HCT116 (cell line): ENCODE measurements around the gene PCDHGB4. TPM values are rescaled to one million over a fixed set of nuclear protein-coding genes. Genes with fewer than 3 reads are reported as not detected.
"Not testable (repeated sequence)": the region's sequence is repeated elsewhere in the genome, so short reads cannot be mapped to it uniquely, and the experiment has no call there.

Source experiments
- ATAC-seq: fragments of 200-7000 bp; cut with Tn5 transposase; 2 replicates; pipeline ENCODE4 v1.9.1; 2020; ENCODE audit warnings: mild to moderate bottlenecking, moderate library complexity
- BruUV-seq: library from RNA; stranded (reverse); fragments of 400-500 nt; replicated peaks from 2 replicates; lab custom pipeline; 2021; lab: Mats Ljungman, UMichigan
- CTCF ChIA-PET: fragments of 300-600 bp; sonication (Branson Sonifier 250); formaldehyde crosslinking; loops from one replicate; lab custom pipeline; 2021; ENCODE audit warnings: antibody characterized with exemption; lab: Charles Lee
- POLR2A ChIA-PET: fragments of 300-600, 350-600 bp; sonication (Branson Sonifier 250); formaldehyde crosslinking; loops from one replicate; lab custom pipeline; 2021; ENCODE audit warnings: antibody characterized with exemption; lab: Charles Lee
- RAD21 ChIA-PET, 2 experiments: fragments of 300-600 bp; sonication (Branson Sonifier 250); formaldehyde crosslinking; loops; one replicate each; lab custom pipeline; 2023; ENCODE audit warnings: low total read pairs in 2 of 2; ENCODE audit not compliant: uncharacterized antibody in 2 of 2, unreplicated experiment in 2 of 2, low non-redundant PET in 1 of 2; lab: Charles Lee
- DNase-seq: peaks from one replicate; pipeline ENCODE4 v3.0.0-alpha.2; 2010; ENCODE audit warnings: low read depth, low spot score
- H2AFZ ChIP-seq: fragments of 200-600 bp; shearing (Covaris generic), sonication (generic); 2 replicates; pipeline ENCODE4 v1.6.1; 2017; ENCODE audit warnings: low read depth, mixed run types, mixed read lengths, antibody characterized with exemption, low read length; ENCODE audit not compliant: poor library complexity, severe bottlenecking
- H3K27ac ChIP-seq: 2 replicates; pipeline ENCODE4 v1.5.1; 2012; ENCODE audit warnings: low read depth, low read length
- H3K27me3 ChIP-seq: fragments of 200-600 bp; sonication (generic); 2 replicates; pipeline ENCODE4 v1.6.1; 2016; ENCODE audit warnings: mixed run types, low read length, mixed read lengths; ENCODE audit not compliant: insufficient read depth
- H3K36me3 ChIP-seq, 2 experiments: fragments of 200-500 bp in 1 of 2; fragments of 200-600 bp in 1 of 2; sonication (Bioruptor generic) in 1 of 2; sonication (generic) in 1 of 2; 2 replicates each; pipeline versions ENCODE4 v1.5.1 to v1.6.1; 2014 to 2016; ENCODE audit warnings: low read length in 2 of 2, inconsistent platforms in 1 of 2, mixed read lengths in 1 of 2, mixed run types in 1 of 2; ENCODE audit not compliant: insufficient read depth in 2 of 2, control insufficient read depth in 1 of 2
- H3K4me1 ChIP-seq, 2 experiments: fragments of 200-600 bp in 1 of 2; sonication (generic) in 1 of 2; 2 replicates each; pipeline versions ENCODE4 v1.5.1 to v1.6.1; 2012 to 2017; ENCODE audit warnings: low read length in 2 of 2, inconsistent platforms in 1 of 2, mild to moderate bottlenecking in 1 of 2, mixed read lengths in 1 of 2, mixed run types in 1 of 2, moderate library complexity in 1 of 2; ENCODE audit not compliant: insufficient read depth in 2 of 2, control insufficient read depth in 1 of 2
- H3K4me2 ChIP-seq: fragments of 200-600 bp; sonication (generic); 2 replicates; pipeline ENCODE4 v1.6.1; 2017; ENCODE audit warnings: mixed run types, low read length, mixed read lengths
- H3K4me3 ChIP-seq, 2 experiments: fragments of 200-600 bp in 1 of 2; sonication (generic) in 1 of 2; replicated peaks in 1 of 2; 2 replicates each; pipeline ENCODE4 v1.5.1; 2011 to 2016; ENCODE audit warnings: low read length in 2 of 2, control low read depth in 1 of 2, low read depth in 1 of 2, mild to moderate bottlenecking in 1 of 2, mixed read lengths in 1 of 2, mixed run types in 1 of 2
- H3K79me2 ChIP-seq: fragments of 200-600 bp; sonication (generic); 2 replicates; pipeline ENCODE4 v1.6.1; 2017; ENCODE audit warnings: mild to moderate bottlenecking, mixed run types, low read length, moderate library complexity, mixed read lengths; ENCODE audit not compliant: insufficient read depth
- H3K9ac ChIP-seq: fragments of 200-600 bp; sonication (generic); 2 replicates; pipeline ENCODE4 v1.6.1; 2016; ENCODE audit warnings: low read length, mixed read lengths
- H3K9me2 ChIP-seq: fragments of 200-600 bp; sonication (generic), shearing (Covaris generic); 2 replicates; pipeline ENCODE4 v1.6.1; 2017; ENCODE audit warnings: mixed run types, mild to moderate bottlenecking, moderate library complexity; ENCODE audit not compliant: insufficient read depth
- H3K9me3 ChIP-seq, 2 experiments: fragments of 200-500 bp in 1 of 2; fragments of 200-600 bp in 1 of 2; sonication (Bioruptor generic) in 1 of 2; sonication (generic) in 1 of 2; 2 replicates each; pipeline ENCODE4 v1.6.1; 2014 to 2017; ENCODE audit warnings: low read length in 2 of 2, mixed read lengths in 2 of 2, inconsistent platforms in 1 of 2, low read depth in 1 of 2, mild to moderate bottlenecking in 1 of 2, mixed run types in 1 of 2, moderate library complexity in 1 of 2; ENCODE audit not compliant: control insufficient read depth in 1 of 2, insufficient read depth in 1 of 2
- H4K20me1 ChIP-seq: fragments of 200-600 bp; sonication (generic), shearing (Covaris generic); 2 replicates; pipeline ENCODE4 v1.6.1; 2017; ENCODE audit warnings: mixed run types, mild to moderate bottlenecking, moderate library complexity; ENCODE audit not compliant: insufficient read depth
- ATF3 ChIP-seq: IDR thresholded peaks from 2 replicates; pipeline ENCODE4 v1.6.1; 2012
- CEBPB ChIP-seq: IDR thresholded peaks from 2 replicates; pipeline ENCODE4 v1.6.1; 2012; ENCODE audit warnings: low read depth
- CTCF ChIP-seq, 3 experiments: fragments of 200-600 bp in 1 of 3; sonication (generic) in 1 of 3; IDR thresholded peaks in 2 of 3; conservative IDR thresholded peaks in 1 of 3; 2 replicates each; pipeline ENCODE4 v1.5.1; 2012 to 2017; ENCODE audit warnings: low read depth in 2 of 3, low read length in 2 of 3, antibody characterized with exemption in 1 of 3, borderline replicate concordance in 1 of 3, control low read depth in 1 of 3, mild to moderate bottlenecking in 1 of 3, mixed read lengths in 1 of 3, mixed run types in 1 of 3, moderate library complexity in 1 of 3; ENCODE audit not compliant: insufficient read depth in 1 of 3
- EZH2phosphoT487 ChIP-seq: fragments of 200-600 bp; IDR thresholded peaks from 2 replicates; pipeline ENCODE4 v1.6.1; 2018; ENCODE audit warnings: antibody characterized with exemption, borderline replicate concordance
- MAX ChIP-seq: IDR thresholded peaks from 2 replicates; pipeline ENCODE4 v1.6.1; 2012
- POLR2AphosphoS5 ChIP-seq: IDR thresholded peaks from 2 replicates; pipeline ENCODE4 v1.6.1; 2011; ENCODE audit warnings: mild to moderate bottlenecking, low read depth, low read length, moderate library complexity
- RAD21 ChIP-seq: IDR thresholded peaks from 2 replicates; pipeline ENCODE4 v1.6.1; 2012; ENCODE audit warnings: low read depth, mild to moderate bottlenecking
- REST ChIP-seq: IDR thresholded peaks from 2 replicates; pipeline ENCODE4 v1.6.1; 2012; ENCODE audit warnings: low read depth
- SIN3A ChIP-seq: IDR thresholded peaks from 2 replicates; pipeline ENCODE4 v1.6.1; 2012; ENCODE audit warnings: low read depth
- TCF7L2 ChIP-seq: IDR thresholded peaks from 2 replicates; pipeline ENCODE4 v1.7.0; 2011; ENCODE audit warnings: borderline replicate concordance, inconsistent platforms; ENCODE audit not compliant: insufficient read depth, insufficient read length; ENCODE audit errors: extremely low read depth
- YY1 ChIP-seq: IDR thresholded peaks from 2 replicates; pipeline ENCODE4 v1.6.1; 2011; ENCODE audit warnings: low read length, low read depth, moderate library complexity, mild to moderate bottlenecking; ENCODE audit not compliant: insufficient replicate concordance; ENCODE audit errors: extremely low read depth
- ZFX ChIP-seq: fragments of 450-650 bp; IDR thresholded peaks from 2 replicates; pipeline ENCODE4 v1.6.1; 2017
- ZNF274 ChIP-seq: fragments of 200-500 bp; sonication (Bioruptor generic); IDR thresholded peaks from 2 replicates; pipeline ENCODE4 v1.6.1; 2014; ENCODE audit warnings: mild to moderate bottlenecking, low read depth, low read length, inconsistent platforms
- intact Hi-C: fragments of 100-400 bp; cut with micrococcal nuclease; formaldehyde crosslinking; loops from 2 replicates; pipeline ENCODE4 v1.10.0; 2022
- total RNA-seq: library from RNA; stranded (reverse); gene quantifications from one replicate; pipeline ENCODE4 v1.2.1, GENCODE V29; 2021; ENCODE audit not compliant: unreplicated experiment

PCDHGB4 gene
- total RNA-seq, 1 experiment from 2014 or later = not detected

GRCh38 chr5:141397756-141398551 is 10.5 kb downstream of the PCDHGB4 start, which contains the start of gene PCDHGB5:
Gene PCDHGB5 (plus strand): TSS chr5:141397947. CDS start chr5:141398128, 181 bp downstream.
- H3K4me2 ChIP-seq, H3K9ac ChIP-seq, BruUV-seq, RAD21 ChIA-PET, ATAC-seq, H4K20me1 ChIP-seq, POLR2A ChIA-PET, H3K4me1 ChIP-seq, H3K36me3 ChIP-seq, H3K27me3 ChIP-seq, H3K4me3 ChIP-seq, H3K27ac ChIP-seq, intact Hi-C loops, H3K9me3 ChIP-seq, DNase-seq, H2AFZ ChIP-seq, H3K79me2 ChIP-seq, H3K9me2 ChIP-seq: not testable (repeated sequence)
- CTCF ChIA-PET = interaction anchor here (1.3 kb wide), 1 partner anchor 15 kb away, joined by 4 read pairs; the partner anchor contains the start of gene PCDHGA10

- no peak overlapping the region for H3K27ac ChIP-seq
- H3K4me1 ChIP-seq = no peaks in the 10 kb centered on the region
- no peaks in the 10 kb centered on the region for H3K9me2 ChIP-seq
- no peak overlapping the region for H2AFZ ChIP-seq
- H3K36me3 ChIP-seq = no peaks in the 10 kb centered on the region
- no peaks in the 10 kb centered on the region; a peak in 1 of 4 replicates for H3K9me3 ChIP-seq
- no peaks in the 10 kb centered on the region for H4K20me1 ChIP-seq
- no peaks in the 10 kb centered on the region for H3K27me3 ChIP-seq
- no peak overlapping the region for H3K4me2 ChIP-seq
- ChIA-PET CTCF (no interaction called here), POLR2A (no interaction called here), RAD21 (no interaction called here)
- H3K9ac ChIP-seq = no peak overlapping the region
- no peaks in the 10 kb centered on the region for H3K79me2 ChIP-seq
- intact Hi-C loops = no loop called here
- ATAC-seq = no peak
- no peak for DNase-seq
- no peak overlapping the region for H3K4me3 ChIP-seq
- no TSS peak for BruUV-seq
- TF ChIP-seq MAX (no peak), POLR2AphosphoS5 (no peak), ZNF274 (no peak), REST (no peak), TCF7L2 (no peak), ATF3 (no peak), EZH2phosphoT487 (no peak), ZFX (no peak), CEBPB (no peak), RAD21 (no peak), CTCF (IDR thresholded peaks at IDR 0.05 in 2 of 3, conservative IDR thresholded peaks at IDR 0.05 in 1 of 3; ENCODE audit: borderline replicate concordance in 1 of 3, insufficient read depth in 1 of 3, low read depth in 2 of 3, low read length in 2 of 3) (no peak), SIN3A (no peak), YY1 (no peak)
Measured at GRCh38 chr5:141398608-141399007, 11.1 kb downstream of the PCDHGB4 start.
